B cell (primary cell): ENCODE data around the gene RAMP2. TPM values are rescaled to one million over a fixed set of nuclear protein-coding genes. Genes with fewer than 3 reads are reported as not detected.

Experiments used
- ATAC-seq: fragments of 200-7000 bp; cut with Tn5 transposase; one replicate; pipeline ENCODE4 v1.10.0; 2021; ENCODE audit warnings: low read depth, mild to moderate bottlenecking, moderate number of reproducible peaks, moderate library complexity
- CTCF ChIA-PET: fragments of 350-600 bp; sonication (Branson Sonifier 250); formaldehyde crosslinking; loops from one replicate; lab custom pipeline; 2021; ENCODE audit warnings: antibody characterized with exemption, inconsistent platforms; lab: Charles Lee
- POLR2A ChIA-PET: fragments of 350-600 bp; sonication (Branson Sonifier 250); formaldehyde crosslinking; loops from one replicate; lab custom pipeline; 2021; ENCODE audit warnings: antibody characterized with exemption; lab: Charles Lee
- DNase-seq: peaks from one replicate; pipeline ENCODE4 v3.0.0; 2013
- H2AFZ ChIP-seq: 2 replicates; pipeline ENCODE4 v1.6.1; 2012; ENCODE audit warnings: mild to moderate bottlenecking, low read depth, low read length; ENCODE audit not compliant: insufficient read depth, poor library complexity, severe bottlenecking
- H3K27ac ChIP-seq, 2 donors: 1 replicate in 1 of 2; 2 replicates in 1 of 2; pipeline ENCODE4 v1.5.1; 2012 to 2013; ENCODE audit warnings: low read length in 2 of 2, mild to moderate bottlenecking in 2 of 2, moderate library complexity in 1 of 2
- H3K27me3 ChIP-seq, 4 experiments: fragments of 200-600 bp in 1 of 4; sonication (generic) in 1 of 4; replicated peaks in 1 of 4; 1 replicate in 2 of 4; 2 replicates in 2 of 4; pipeline versions ENCODE4 v1.6.1 to v1.7.0; 2013 to 2016; ENCODE audit warnings: low read length in 3 of 4, mild to moderate bottlenecking in 2 of 4, mixed read lengths in 1 of 4, moderate library complexity in 1 of 4; ENCODE audit not compliant: insufficient read depth in 4 of 4, control insufficient read depth in 3 of 4; ENCODE audit errors: control extremely low read depth in 1 of 4
- H3K36me3 ChIP-seq, 2 experiments: replicated peaks in 1 of 2; 1 replicate in 1 of 2; 2 replicates in 1 of 2; pipeline versions ENCODE4 v1.6.1 to v1.7.1; 2013; ENCODE audit warnings: low read length in 1 of 2; ENCODE audit not compliant: insufficient read depth in 2 of 2, control insufficient read depth in 1 of 2; ENCODE audit errors: control extremely low read depth in 1 of 2, extremely low read depth in 1 of 2
- H3K4me1 ChIP-seq, 2 donors: fragments of 200-600 bp in 1 of 2; sonication (generic) in 1 of 2; 1 replicate in 1 of 2; 2 replicates in 1 of 2; pipeline versions ENCODE4 v1.5.1 to v1.6.1; 2013 to 2017; ENCODE audit warnings: low read length in 2 of 2; ENCODE audit not compliant: control insufficient read depth in 2 of 2, insufficient read depth in 2 of 2
- H3K4me2 ChIP-seq: replicated peaks from 2 replicates; pipeline ENCODE3; 2012; ENCODE audit warnings: mild to moderate bottlenecking, low read depth, low read length; ENCODE audit not compliant: poor library complexity, severe bottlenecking
- H3K4me3 ChIP-seq, 5 experiments: fragments of 200-600 bp in 1 of 5; sonication (generic) in 1 of 5; 1 replicate in 3 of 5; 2 replicates in 2 of 5; pipeline versions ENCODE4 v1.5.1 to v1.7.0; 2011 to 2016; ENCODE audit warnings: low read length in 4 of 5, mild to moderate bottlenecking in 4 of 5, low read depth in 2 of 5, control low read depth in 1 of 5, moderate library complexity in 1 of 5; ENCODE audit not compliant: insufficient read depth in 1 of 5; ENCODE audit errors: control extremely low read depth in 1 of 5, extremely low read depth in 1 of 5
- H3K79me2 ChIP-seq: fragments of 200-600 bp; sonication (generic); one replicate; pipeline ENCODE4 v1.6.0; 2016; ENCODE audit warnings: low read length; ENCODE audit not compliant: control insufficient read depth, insufficient read depth
- H3K9ac ChIP-seq: fragments of 200-600 bp; sonication (generic); 2 replicates; pipeline ENCODE4 v1.6.1; 2017; ENCODE audit warnings: mild to moderate bottlenecking, low read length, moderate library complexity
- H3K9me3 ChIP-seq, 3 donors: one replicate each; pipeline versions ENCODE4 v1.6.1 to v1.7.1; 2013; ENCODE audit warnings: low read length in 2 of 3; ENCODE audit not compliant: control insufficient read depth in 2 of 3, insufficient read depth in 1 of 3; ENCODE audit errors: control extremely low read depth in 1 of 3
- H4K20me1 ChIP-seq: 2 replicates; pipeline ENCODE4 v1.6.0; 2012; ENCODE audit warnings: mild to moderate bottlenecking, low read length; ENCODE audit not compliant: insufficient read depth, control insufficient read depth, poor library complexity, severe bottlenecking
- H3K27ac Mint-ChIP-seq: one replicate; pipeline ENCODE4 v1.8.0; 2021; ENCODE audit warnings: mixed read lengths
- H3K27me3 Mint-ChIP-seq: one replicate; pipeline ENCODE4 v1.8.0; 2021; ENCODE audit warnings: mixed read lengths
- H3K4me1 Mint-ChIP-seq: one replicate; pipeline ENCODE4 v1.8.0; 2021; ENCODE audit warnings: mixed read lengths
- H3K4me3 Mint-ChIP-seq: one replicate; pipeline ENCODE4 v1.8.0; 2021; ENCODE audit warnings: mixed read lengths
- H3K9me3 Mint-ChIP-seq: one replicate; pipeline ENCODE4 v1.8.0; 2022; ENCODE audit warnings: mixed read lengths; ENCODE audit not compliant: insufficient read depth
- CTCF ChIP-seq: fragments of 200-600 bp; IDR thresholded peaks from one replicate; pipeline ENCODE4 v1.8.0; 2022; ENCODE audit warnings: antibody characterized with exemption, mild to moderate bottlenecking
- EZH2 ChIP-seq: IDR thresholded peaks from 2 replicates; pipeline ENCODE4 v1.6.1; 2012; ENCODE audit warnings: borderline replicate concordance, low read depth, mild to moderate bottlenecking, moderate library complexity, low read length; ENCODE audit not compliant: insufficient read depth, poor library complexity, severe bottlenecking
- WGBS: methylation state at CpG from one replicate; pipeline ENCODE4 v1.1.5; 2013; ENCODE audit warnings: missing lambda C conversion rate; ENCODE audit not compliant: insufficient coverage; 5-methylcytosine and 5-hydroxymethylcytosine counted together
- intact Hi-C: fragments of 100-400 bp; cut with micrococcal nuclease; formaldehyde crosslinking; loops from one replicate; pipeline ENCODE4 v1.10.0; 2022
- polyA plus RNA-seq: library from polyadenylated mRNA; depleted of rRNA; stranded (reverse); fragments of >200 nt; gene quantifications from 2 replicates; pipeline ENCODE4 v1.2.3, GENCODE V29; 2012
- total RNA-seq, 2 donors: library from RNA; stranded (reverse); fragments of 120-200 nt in 1 of 2; gene quantifications; 1 replicate in 1 of 2; 2 replicates in 1 of 2; pipeline versions ENCODE4 v1.2.3 to v1.2.4, GENCODE V29; 2013 to 2022

RAMP2 gene
- total and polyA plus RNA-seq, 2 donors (not counting 1 experiment from before 2014, with no cell fraction given): not detected

GRCh38 chr17:42761638-42762037 is 611 bp downstream of the RAMP2 start:
- 71% methylated on average over 8 of the region's 12 CpGs for WGBS
- Histone ChIP-seq H3K36me3 (no peaks in the 10 kb centered on the region), H3K4me3 (peak overlapping the region in 3 of 5 experiments; percentile 34 to 54 (median 44)), H3K27ac (no peak overlapping the region), H3K4me2 (peak overlapping the region; percentile 93), H3K27me3 (peaks cover 0 to 48% (median 20%) of the 10 kb centered on the region in 4 experiments), H2AFZ (peak overlapping the region; percentile 64), H3K4me1 (peaks cover 19 to 23% of the 10 kb centered on the region in 2 donors), H3K9me3 (no peaks in the 10 kb centered on the region), H3K9ac (peak overlapping the region; percentile 56), H4K20me1 (no peaks in the 10 kb centered on the region), H3K79me2 (no peaks in the 10 kb centered on the region)
- CTCF ChIA-PET: interaction anchor here (1.0 to 4.8 kb wide), 7 partner anchors 8 to 184 kb away, joined by 3 to 60 read pairs (median 5); partner anchors contain the start of gene PSMC3IP
- peaks cover 23% of the 10 kb centered on the region for H3K4me1 Mint-ChIP-seq
- POLR2A ChIA-PET: interaction anchor here (1.1 kb wide), 1 partner anchor 12 kb away, joined by 3 read pairs; the partner anchor contains the start of gene VPS25
- DNase-seq: no peak
- no peaks in the 10 kb centered on the region for H3K9me3 Mint-ChIP-seq
- H3K27me3 Mint-ChIP-seq: peaks cover 46% of the 10 kb centered on the region
- H3K4me3 Mint-ChIP-seq: peak overlapping the region; percentile 70
- TF ChIP-seq EZH2 (no peak), CTCF (no peak)
- no peak overlapping the region for H3K27ac Mint-ChIP-seq
- ATAC-seq: no peak
- intact Hi-C loops: no loop called here

GRCh38 chr17:42766124-42766523 is 5.1 kb downstream of the RAMP2 start:
- Histone ChIP-seq H3K36me3 (no peaks in the 10 kb centered on the region), H3K27ac (no peak overlapping the region), H3K79me2 (no peaks in the 10 kb centered on the region), H3K27me3 (peaks cover 0 to 33% (median 17%) of the 10 kb centered on the region in 4 experiments), H3K9me3 (no peaks in the 10 kb centered on the region), H3K4me3 (no peak overlapping the region), H3K4me2 (no peak overlapping the region), H3K9ac (no peak overlapping the region), H4K20me1 (no peaks in the 10 kb centered on the region), H3K4me1 (peaks cover 6 to 9% of the 10 kb centered on the region in 2 donors), H2AFZ (no peak overlapping the region)
- no peak for TF ChIP-seq EZH2
- TF ChIP-seq CTCF: no peak
- POLR2A ChIA-PET: no interaction called here
- 92% methylated on average over 5 of the region's 6 CpGs for WGBS
- ATAC-seq (no peak), DNase-seq (no peak)
- no peaks in the 10 kb centered on the region for H3K9me3 Mint-ChIP-seq
- H3K27ac Mint-ChIP-seq: no peak overlapping the region
- peaks cover 39% of the 10 kb centered on the region for H3K27me3 Mint-ChIP-seq
- H3K4me3 Mint-ChIP-seq: no peak overlapping the region
- peaks cover 11% of the 10 kb centered on the region for H3K4me1 Mint-ChIP-seq
- intact Hi-C loops: no loop called here
- CTCF ChIA-PET: interaction anchor here (0.7 to 2.1 kb wide), 3 partner anchors 9 to 188 kb away, joined by 3 to 8 read pairs (median 3); no protein-coding TSS in a partner anchor
